ENCODE data around the gene SEPTIN8. TPM values are rescaled to one million over a fixed set of nuclear protein-coding genes. Genes with fewer than 3 reads are reported as not detected.

SEPTIN8 gene
- total RNA-seq (10 to 100 TPM; 23.5 to 41.8 (median 31.2) TPM), polyA plus RNA-seq (10 to 100 TPM; 11.3 to 26.6 TPM)
- long read RNA-seq, donor 1, full-length matches to known transcripts, result 25 of 49 reads
- long read RNA-seq, donor 1, partial matches to known transcripts, result 6 of 49 reads
- long read RNA-seq, donor 1, other reads (novel, unspliced or antisense), result 18 of 49 reads
- long read RNA-seq, donor 2, full-length matches to known transcripts, result 30 of 66 reads
- long read RNA-seq, donor 2, partial matches to known transcripts, result 8 of 66 reads
- long read RNA-seq, donor 2, other reads (novel, unspliced or antisense), result 28 of 66 reads
- long read RNA-seq, donor 3, full-length matches to known transcripts, result 21 of 56 reads
- long read RNA-seq, donor 3, partial matches to known transcripts, result 5 of 56 reads
- long read RNA-seq, donor 3, other reads (novel, unspliced or antisense), result 30 of 56 reads

- peak; percentile 50 to 67 for DNase-seq
- Histone ChIP-seq H3K27ac (peak within 1 kb of the TSS; percentile 64 to 93 (median 88)), H3K4me1 (peaks cover 3 to 55% (median 43%) of the 10 kb centered on the region in 9 donors), H3K27me3 (peaks cover 0 to 40% (median 0%) of the 10 kb centered on the region in 7 donors), H3K4me3 (peak within 1 kb of the TSS; percentile 61 to 97 (median 87)), H3K9me3 (no peaks in the 10 kb centered on the region), H3K36me3 (no peaks in the 10 kb centered on the region)
- 1 to 2% methylated on average over 75 to 82 of the region's 82 CpGs for WGBS, 2 donors
- TF ChIP-seq CTCF (IDR thresholded peaks at IDR 0.05), result no peak
- peak; percentile 54 to 83 (median 64) for ATAC-seq
- intact Hi-C loops (cut with DNase I), result loop anchor here in 1 of 10 donors (5.0 kb wide), 1 partner anchor 40 kb away; the partner anchor contains the start of gene KIF3A
These were observed at the start of gene SEPTIN8 for GRCh38 chr5:132777209-132778069. Gene SEPTIN8, minus strand, starts transcription at chr5:132777239. Its CDS starts 102 bp downstream, at chr5:132777137.

- no peak overlapping the region for H3K27ac ChIP-seq
- no peak for TF ChIP-seq CTCF (IDR thresholded peaks at IDR 0.05)
- intact Hi-C loops (cut with DNase I), result loop anchor here in 5 of 10 donors (5.0 to 10.0 kb wide), 4 partner anchors 56 to 452 kb away; no protein-coding TSS in a partner anchor
- no peak for ATAC-seq
- H3K9me3 ChIP-seq, result no peaks in the 10 kb centered on the region
- peaks cover 0 to 21% (median 0%) of the 10 kb centered on the region in 9 donors for H3K36me3 ChIP-seq
- H3K4me1 ChIP-seq, result peaks cover 6 to 41% (median 28%) of the 10 kb centered on the region in 9 donors
- no peak overlapping the region for H3K4me3 ChIP-seq
- WGBS, 2 donors, result 65 to 67% methylated on average over 6 of the region's 6 CpGs
- peaks cover 0 to 86% (median 0%) of the 10 kb centered on the region in 7 donors for H3K27me3 ChIP-seq
- no peak for DNase-seq
These were observed 49.5 kb upstream of the SEPTIN8 start for GRCh38 chr5:132826424-132827082.

- no peak for TF ChIP-seq CTCF (IDR thresholded peaks at IDR 0.05)
- DNase-seq, result no peak
- ATAC-seq, result no peak
- peak overlapping the region in 8 of 10 donors; percentile 21 to 37 (median 32) for H3K4me3 ChIP-seq
- peaks cover 0 to 81% (median 0%) of the 10 kb centered on the region in 7 donors for H3K27me3 ChIP-seq
- intact Hi-C loops (cut with DNase I), result loop anchor here in 5 of 10 donors (5.0 to 10.0 kb wide), 4 partner anchors 56 to 451 kb away; no protein-coding TSS in a partner anchor
- 39 to 53% methylated on average over 43 of the region's 43 CpGs for WGBS, 2 donors
- no peaks in the 10 kb centered on the region for H3K9me3 ChIP-seq
- peaks cover 0 to 21% (median 0%) of the 10 kb centered on the region in 9 donors for H3K36me3 ChIP-seq
- H3K4me1 ChIP-seq, result peaks cover 6 to 37% (median 27%) of the 10 kb centered on the region in 9 donors
- H3K27ac ChIP-seq, result no peak overlapping the region
These were observed 48.9 kb upstream of the SEPTIN8 start for GRCh38 chr5:132825834-132826391.

Data from heart right ventricle (tissue), 16 donors.